HepG2 (cell line): ENCODE measurements around the gene RBM47. TPM values are rescaled to one million over a fixed set of nuclear protein-coding genes. Genes with fewer than 3 reads are reported as not detected.
A peak's percentile ranks its signal among the peaks of the same experiment; 100 is the strongest.

Source experiments
- DDIT3 ChIP-seq: sonication (generic); formaldehyde crosslinking; IDR thresholded peaks from 2 replicates; pipeline ENCODE4 v1.4.0; 2020; ENCODE audit warnings: mild to moderate bottlenecking, missing genetic modification reagents
- ELF3 ChIP-seq: IDR thresholded peaks from 2 replicates; pipeline ENCODE4 v1.6.1; 2016; ENCODE audit warnings: missing genetic modification reagents, missing compliant biosample characterization
- FOXA1 ChIP-seq, 2 experiments: fragments of 450-650 bp in 1 of 2; sonication (generic) in 1 of 2; formaldehyde crosslinking in 1 of 2; IDR thresholded peaks; 2 replicates each; pipeline versions ENCODE4 v1.4.0 to v1.6.1; 2016 to 2020; ENCODE audit warnings: missing genetic modification reagents in 1 of 2
- HDAC1 ChIP-seq: sonication (generic); formaldehyde crosslinking; IDR thresholded peaks from 2 replicates; pipeline ENCODE4 v1.5.1; 2020; ENCODE audit warnings: mild to moderate bottlenecking, missing genetic modification reagents
- HNF4A ChIP-seq: sonication (generic); formaldehyde crosslinking; IDR thresholded peaks from 2 replicates; pipeline ENCODE4 v1.4.0; 2020; ENCODE audit warnings: missing genetic modification reagents
- IKZF4 ChIP-seq: sonication (generic); formaldehyde crosslinking; IDR thresholded peaks from 2 replicates; pipeline ENCODE4 v1.5.1; 2020; ENCODE audit warnings: borderline replicate concordance, mild to moderate bottlenecking, low read depth, missing genetic modification reagents; ENCODE audit errors: not compliant biosample characterization
- IRF9 ChIP-seq: sonication (generic); formaldehyde crosslinking; IDR thresholded peaks from 2 replicates; pipeline ENCODE4 v1.8.0; 2022; ENCODE audit warnings: missing genetic modification reagents, mild to moderate bottlenecking, borderline replicate concordance
- MIXL1 ChIP-seq: IDR thresholded peaks from 2 replicates; pipeline ENCODE4 v1.6.1; 2016
- NCOR1 ChIP-seq: fragments of 200-600 bp; sonication (generic); IDR thresholded peaks from 2 replicates; pipeline ENCODE4 v1.7.0; 2017; ENCODE audit warnings: antibody characterized with exemption, low read length, borderline replicate concordance
- ONECUT2 ChIP-seq: sonication (generic); formaldehyde crosslinking; IDR thresholded peaks from 2 replicates; pipeline ENCODE4 v1.4.0; 2020; ENCODE audit warnings: missing genetic modification reagents
- PAX8 ChIP-seq: sonication (generic); formaldehyde crosslinking; IDR thresholded peaks from 2 replicates; pipeline ENCODE4 v1.8.0; 2022; ENCODE audit warnings: mild to moderate bottlenecking, missing genetic modification reagents, borderline replicate concordance
- PPARG ChIP-seq: conservative IDR thresholded peaks from 2 replicates; pipeline ENCODE4 v1.6.1; 2016; ENCODE audit warnings: missing biosample characterization, missing genetic modification reagents
- RFXAP ChIP-seq: sonication (generic); formaldehyde crosslinking; IDR thresholded peaks from 2 replicates; pipeline ENCODE4 v1.4.0; 2020; ENCODE audit warnings: missing genetic modification reagents, borderline replicate concordance
- SAP130 ChIP-seq: IDR thresholded peaks from 2 replicates; pipeline ENCODE4 v1.6.1; 2016; ENCODE audit warnings: low read depth
- SMYD3 ChIP-seq: sonication (generic); formaldehyde crosslinking; IDR thresholded peaks from 2 replicates; pipeline ENCODE4 v1.8.1; 2023; ENCODE audit warnings: mild to moderate bottlenecking, missing genetic modification reagents
- TBX2 ChIP-seq: sonication (generic); formaldehyde crosslinking; IDR thresholded peaks from 2 replicates; pipeline ENCODE4 v1.5.0; 2020; ENCODE audit warnings: missing genetic modification reagents, mild to moderate bottlenecking, borderline replicate concordance
- ZBTB1 ChIP-seq: sonication (generic); formaldehyde crosslinking; IDR thresholded peaks from 2 replicates; pipeline ENCODE4 v1.4.0; 2020; ENCODE audit warnings: missing genetic modification reagents, borderline replicate concordance
- ZNF34 ChIP-seq: sonication (generic); formaldehyde crosslinking; IDR thresholded peaks from 2 replicates; pipeline ENCODE4 v1.4.0; 2020; ENCODE audit warnings: mild to moderate bottlenecking, missing genetic modification reagents, borderline replicate concordance
- ZNF646 ChIP-seq: sonication (generic); formaldehyde crosslinking; IDR thresholded peaks from 2 replicates; pipeline ENCODE4 v1.9.0; 2021; ENCODE audit warnings: mild to moderate bottlenecking, missing genetic modification reagents
- polyA plus RNA-seq, 8 experiments: library from polyadenylated mRNA; depleted of rRNA in 3 of 8; stranded (reverse) in 7 of 8; unstranded in 1 of 8; fragments of >200 nt; fragmentation: Illumina TruSeq in 4 of 8; extraction: Trizol in 4 of 8; gene quantifications; 2 replicates each; pipeline versions ENCODE4 v1.2.1 to v1.2.3, GENCODE V29; 2011 to 2016; ENCODE audit warnings: low read depth in 4 of 8, missing spikeins in 1 of 8, mixed read lengths in 1 of 8; ENCODE audit not compliant: insufficient read depth in 1 of 8
- total RNA-seq, 5 experiments: library from RNA; depleted of rRNA; stranded (reverse); fragments of >200 nt; fragmentation: Illumina TruSeq; extraction: Trizol; gene quantifications; 2 replicates each; pipeline ENCODE4 v1.2.3, GENCODE V29; 2016; ENCODE audit warnings: low read depth in 1 of 5

The RBM47 gene
- total and polyA plus RNA-seq, 2 of the 13 experiments (the other 11 are each of a cell fraction or from before 2014, with no cell fraction given): 1.2 to 2.5 TPM

- TF ChIP-seq ZNF646 (CRISPR knock-in tag): no peak
- TF ChIP-seq ONECUT2 (CRISPR knock-in tag): no peak
- no peak for TF ChIP-seq SMYD3
- no peak for TF ChIP-seq ZBTB1
- 0 out of 2 replicates have a peak, but pooled peaks have one; percentile 21 for TF ChIP-seq MIXL1
- no peak for TF ChIP-seq PAX8 (CRISPR knock-in tag)
- no peak for TF ChIP-seq ZNF34
- peak; percentile 77 for TF ChIP-seq HNF4A
- TF ChIP-seq TBX2 (CRISPR knock-in tag): peak; percentile 20; the same call in 1 of the 2 replicates
- TF ChIP-seq RFXAP (CRISPR knock-in tag): no peak
- no peak for TF ChIP-seq IKZF4 (CRISPR knock-in tag)
- no peak for TF ChIP-seq ELF3 (CRISPR knock-in tag)
- no peak for TF ChIP-seq FOXA1 (IDR thresholded peaks at IDR 0.05)
- TF ChIP-seq FOXA1 (CRISPR knock-in tag; IDR thresholded peaks at IDR 0.05): 0 out of 2 replicates have a peak, but pooled peaks have one; percentile 22
- 0 out of 2 replicates have a peak, but pooled peaks have one; percentile 37 for TF ChIP-seq PPARG (CRISPR knock-in tag)
- TF ChIP-seq IRF9 (CRISPR knock-in tag): no peak
- TF ChIP-seq SAP130 (CRISPR knock-in tag): 0 out of 2 replicates have a peak, but pooled peaks have one; percentile 20
- TF ChIP-seq DDIT3 (CRISPR knock-in tag): no peak
- 0 out of 2 replicates have a peak, but pooled peaks have one; percentile 14 for TF ChIP-seq HDAC1
- 0 out of 2 replicates have a peak, but pooled peaks have one; percentile 32 for TF ChIP-seq NCOR1
Measured at GRCh38 chr4:40546506-40546905, 83.2 kb downstream of the RBM47 start (continued).
